GM21786 (cell line): ENCODE measurements around the gene HNRNPK.

Experiments used
- ATAC-seq: cut with Tn5 transposase; IDR thresholded peaks from one replicate; pipeline ENCODE4 v1.9.1; 2021; ENCODE audit not compliant: unreplicated experiment

HNRNPK gene

GRCh38 chr9:83935276-83935935 is 44.6 kb downstream of the HNRNPK start:
- no peak for ATAC-seq

- no peak for ATAC-seq
Observed at GRCh38 chr9:83934569-83935275, 45.3 kb downstream of the HNRNPK start.

GRCh38 chr9:83933790-83934189 is 46.2 kb downstream of the HNRNPK start:
- ATAC-seq, result no peak

GRCh38 chr9:83932851-83933250 is 47.2 kb downstream of the HNRNPK start:
- no peak for ATAC-seq

- ATAC-seq, result no peak
Observed at GRCh38 chr9:83932011-83932410, 48.0 kb downstream of the HNRNPK start.

GRCh38 chr9:83930881-83931280 is 49.1 kb downstream of the HNRNPK start:
- no peak for ATAC-seq

- ATAC-seq, result no peak
Observed at GRCh38 chr9:83927591-83927990, 52.4 kb downstream of the HNRNPK start.

- peak; percentile 90 for ATAC-seq
Observed at GRCh38 chr9:83920927-83921707, 58.9 kb downstream of the HNRNPK start, which contains the start of gene KIF27. Gene KIF27, minus strand, starts transcription at chr9:83921432. Its CDS starts 5,841 bp downstream, at chr9:83915591.

- peak; percentile 33 for ATAC-seq
Observed at GRCh38 chr9:83920469-83920926, 59.5 kb downstream of the HNRNPK start.

GRCh38 chr9:83919111-83919510 is 60.9 kb downstream of the HNRNPK start:
- no peak for ATAC-seq
